HepG2 (cell line): ENCODE data around the gene MAPK8IP3. TPM values are rescaled to one million over a fixed set of nuclear protein-coding genes. Genes with fewer than 3 reads are reported as not detected.

Experiments
- AGO2 ChIP-seq: fragments of 200-400 bp; formaldehyde crosslinking; optimal IDR thresholded peaks from 2 replicates; pipeline ENCODE3; 2017; ENCODE audit warnings: mild to moderate bottlenecking, low read depth, low read length, moderate library complexity
- EHMT2 ChIP-seq: fragments of 200-600 bp; sonication (generic); IDR thresholded peaks from 2 replicates; pipeline ENCODE4 v1.7.0; 2017; ENCODE audit warnings: antibody characterized with exemption, low read depth, low read length, borderline replicate concordance
- GABPA ChIP-seq, 2 experiments: IDR thresholded peaks; 2 replicates each; pipeline ENCODE4 v1.6.1; 2011 to 2016; ENCODE audit warnings: low read depth in 2 of 2, low read length in 1 of 2, missing biosample characterization in 1 of 2, missing genetic modification characterization in 1 of 2
- HMG20A ChIP-seq: IDR thresholded peaks from 2 replicates; pipeline ENCODE4 v1.6.1; 2016; ENCODE audit warnings: borderline replicate concordance
- KDM2A ChIP-seq: sonication (generic); formaldehyde crosslinking; IDR thresholded peaks from 2 replicates; pipeline ENCODE4 v1.4.0; 2020; ENCODE audit warnings: low read depth, missing genetic modification reagents, borderline replicate concordance
- KMT2A ChIP-seq: sonication (generic); formaldehyde crosslinking; IDR thresholded peaks from 2 replicates; pipeline ENCODE4 v1.4.0; 2020; ENCODE audit warnings: missing genetic modification reagents
- LCORL ChIP-seq, 2 experiments: fragments of 450-650 bp in 1 of 2; sonication (generic) in 1 of 2; formaldehyde crosslinking in 1 of 2; IDR thresholded peaks; 2 replicates each; pipeline versions ENCODE4 v1.5.0 to v1.6.1; 2017 to 2020; ENCODE audit warnings: antibody characterized with exemption in 1 of 2, missing genetic modification reagents in 1 of 2
- PHF21A ChIP-seq: sonication (generic); formaldehyde crosslinking; IDR thresholded peaks from 2 replicates; pipeline ENCODE4 v1.5.0; 2020; ENCODE audit warnings: mild to moderate bottlenecking, missing genetic modification reagents
- PHF8 ChIP-seq: sonication (generic); formaldehyde crosslinking; IDR thresholded peaks from 2 replicates; pipeline ENCODE4 v1.5.0; 2020; ENCODE audit warnings: missing genetic modification reagents
- POLR2G ChIP-seq: fragments of 200-400 bp; formaldehyde crosslinking; IDR thresholded peaks from 2 replicates; pipeline ENCODE4 v1.6.1; 2018; ENCODE audit warnings: mild to moderate bottlenecking, low read depth, low read length, moderate library complexity
- TMF1 ChIP-seq: sonication (generic); formaldehyde crosslinking; IDR thresholded peaks from 2 replicates; pipeline ENCODE4 v1.8.1; 2022; ENCODE audit warnings: low read depth, missing genetic modification reagents
- ZNF234 ChIP-seq: sonication (generic); formaldehyde crosslinking; conservative IDR thresholded peaks from 2 replicates; pipeline ENCODE4 v1.5.1; 2020; ENCODE audit warnings: mild to moderate bottlenecking, missing genetic modification reagents
- ZNF777 ChIP-seq: sonication (generic); formaldehyde crosslinking; IDR thresholded peaks from 2 replicates; pipeline ENCODE4 v1.4.0; 2020; ENCODE audit warnings: missing genetic modification reagents
- polyA plus RNA-seq, 8 experiments: library from polyadenylated mRNA; depleted of rRNA in 3 of 8; stranded (reverse) in 7 of 8; unstranded in 1 of 8; fragments of >200 nt; fragmentation: Illumina TruSeq in 4 of 8; extraction: Trizol in 4 of 8; gene quantifications; 2 replicates each; pipeline versions ENCODE4 v1.2.1 to v1.2.3, GENCODE V29; 2011 to 2016; ENCODE audit warnings: low read depth in 4 of 8, missing spikeins in 1 of 8, mixed read lengths in 1 of 8; ENCODE audit not compliant: insufficient read depth in 1 of 8
- total RNA-seq, 5 experiments: library from RNA; depleted of rRNA; stranded (reverse); fragments of >200 nt; fragmentation: Illumina TruSeq; extraction: Trizol; gene quantifications; 2 replicates each; pipeline ENCODE4 v1.2.3, GENCODE V29; 2016; ENCODE audit warnings: low read depth in 1 of 5
- TF ChIP-seq, protein P1 (sequence below): sonication (generic); formaldehyde crosslinking; IDR thresholded peaks from 2 replicates; pipeline ENCODE4 v1.4.0; 2020; ENCODE audit warnings: low read depth, missing genetic modification reagents
- TF ChIP-seq, protein P2 (sequence below): IDR thresholded peaks from 2 replicates; pipeline ENCODE4 v1.6.1; 2012; ENCODE audit warnings: inconsistent platforms
- TF ChIP-seq, protein P3 (sequence below): sonication (generic); formaldehyde crosslinking; IDR thresholded peaks from 2 replicates; pipeline ENCODE4 v1.4.0; 2020; ENCODE audit warnings: mild to moderate bottlenecking, missing genetic modification reagents
- TF ChIP-seq, protein P4 (sequence below): sonication (generic); formaldehyde crosslinking; IDR thresholded peaks from 2 replicates; pipeline ENCODE4 v1.8.0; 2022; ENCODE audit warnings: low read depth, missing genetic modification reagents
- TF ChIP-seq, protein P5 (sequence below): sonication (generic); formaldehyde crosslinking; conservative IDR thresholded peaks from 2 replicates; pipeline ENCODE4 v1.5.0; 2020; ENCODE audit warnings: missing genetic modification reagents

The MAPK8IP3 gene
- total and polyA plus RNA-seq, 2 of the 13 experiments (the other 11 are each of a cell fraction or from before 2014, with no cell fraction given) = 25.1 to 41.7 TPM

DNA sequence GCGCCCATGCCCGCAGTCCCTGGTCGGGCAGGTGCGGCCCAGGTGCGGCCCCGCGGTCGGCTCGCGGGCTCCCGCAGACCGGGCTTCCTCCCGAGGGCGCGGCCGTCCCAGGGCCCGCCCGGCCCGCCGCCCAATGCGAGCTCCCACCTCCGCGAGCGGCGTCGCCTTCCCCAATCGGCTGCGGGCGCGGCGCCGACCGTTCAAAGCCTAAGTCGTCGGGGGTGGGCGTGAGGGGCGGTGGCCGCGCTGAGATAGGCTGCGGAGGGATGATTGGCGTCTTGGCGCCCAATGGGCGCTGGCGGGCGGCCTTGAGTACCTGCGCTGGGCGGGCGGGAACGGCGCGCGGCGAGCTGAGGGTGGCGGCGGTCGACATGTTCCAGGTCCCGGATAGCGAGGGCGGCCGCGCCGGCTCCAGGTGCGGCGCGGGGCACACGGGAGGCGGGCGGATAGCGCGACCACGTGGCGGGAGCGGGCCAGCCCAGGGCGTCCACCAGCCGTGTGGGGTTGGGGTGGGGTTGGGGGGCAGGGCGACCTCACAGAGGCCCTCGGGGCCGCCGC is 28.0 kb upstream of the MAPK8IP3 start, which contains the start of gene JPT2 (continued):
- TF ChIP-seq GABPA (IDR thresholded peaks at IDR 0.05; ENCODE audit: low read depth, low read length) (peak; percentile 34; the same call in 1 of the 2 replicates), GABPA (CRISPR knock-in tag; IDR thresholded peaks at IDR 0.05; ENCODE audit: low read depth) (no peak), KDM2A (CRISPR knock-in tag) (peak; percentile 83), LCORL (IDR thresholded peaks at IDR 0.05) (no peak), LCORL (CRISPR knock-in tag; IDR thresholded peaks at IDR 0.05) (no peak), AGO2 (peak; percentile 86), PHF21A (CRISPR knock-in tag) (0 out of 2 replicates have a peak, but pooled peaks have one; percentile 6), HMG20A (CRISPR knock-in tag) (no peak), TMF1 (0 out of 2 replicates have a peak, but pooled peaks have one; percentile 44), POLR2G (peak; percentile 83; the same call in 1 of the 2 replicates), ZNF234 (CRISPR knock-in tag) (0 out of 2 replicates have a peak, but pooled peaks have one; percentile 6), EHMT2 (no peak), PHF8 (CRISPR knock-in tag) (peak; percentile 53; the same call in 1 of the 2 replicates), ZNF777 (no peak; the same call in 1 of the 2 replicates), KMT2A (CRISPR knock-in tag) (peak; percentile 45; the same call in 1 of the 2 replicates)
- TF ChIP-seq, protein P1, sequence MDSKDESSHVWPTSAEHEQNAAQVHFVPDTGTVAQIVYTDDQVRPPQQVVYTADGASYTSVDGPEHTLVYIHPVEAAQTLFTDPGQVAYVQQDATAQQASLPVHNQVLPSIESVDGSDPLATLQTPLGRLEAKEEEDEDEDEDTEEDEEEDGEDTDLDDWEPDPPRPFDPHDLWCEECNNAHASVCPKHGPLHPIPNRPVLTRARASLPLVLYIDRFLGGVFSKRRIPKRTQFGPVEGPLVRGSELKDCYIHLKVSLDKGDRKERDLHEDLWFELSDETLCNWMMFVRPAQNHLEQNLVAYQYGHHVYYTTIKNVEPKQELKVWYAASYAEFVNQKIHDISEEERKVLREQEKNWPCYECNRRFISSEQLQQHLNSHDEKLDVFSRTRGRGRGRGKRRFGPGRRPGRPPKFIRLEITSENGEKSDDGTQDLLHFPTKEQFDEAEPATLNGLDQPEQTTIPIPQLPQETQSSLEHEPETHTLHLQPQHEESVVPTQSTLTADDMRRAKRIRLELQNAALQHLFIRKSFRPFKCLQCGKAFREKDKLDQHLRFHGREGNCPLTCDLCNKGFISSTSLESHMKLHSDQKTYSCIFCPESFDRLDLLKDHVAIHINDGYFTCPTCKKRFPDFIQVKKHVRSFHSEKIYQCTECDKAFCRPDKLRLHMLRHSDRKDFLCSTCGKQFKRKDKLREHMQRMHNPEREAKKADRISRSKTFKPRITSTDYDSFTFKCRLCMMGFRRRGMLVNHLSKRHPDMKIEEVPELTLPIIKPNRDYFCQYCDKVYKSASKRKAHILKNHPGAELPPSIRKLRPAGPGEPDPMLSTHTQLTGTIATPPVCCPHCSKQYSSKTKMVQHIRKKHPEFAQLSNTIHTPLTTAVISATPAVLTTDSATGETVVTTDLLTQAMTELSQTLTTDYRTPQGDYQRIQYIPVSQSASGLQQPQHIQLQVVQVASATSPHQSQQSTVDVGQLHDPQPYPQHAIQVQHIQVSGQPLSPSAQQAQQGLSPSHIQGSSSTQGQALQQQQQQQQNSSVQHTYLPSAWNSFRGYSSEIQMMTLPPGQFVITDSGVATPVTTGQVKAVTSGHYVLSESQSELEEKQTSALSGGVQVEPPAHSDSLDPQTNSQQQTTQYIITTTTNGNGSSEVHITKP (CRISPR knock-in tag) = no peak
- TF ChIP-seq, protein P2, sequence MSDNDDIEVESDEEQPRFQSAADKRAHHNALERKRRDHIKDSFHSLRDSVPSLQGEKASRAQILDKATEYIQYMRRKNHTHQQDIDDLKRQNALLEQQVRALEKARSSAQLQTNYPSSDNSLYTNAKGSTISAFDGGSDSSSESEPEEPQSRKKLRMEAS = peak; percentile 90; the same call in 1 of the 2 replicates
- TF ChIP-seq, protein P3, sequence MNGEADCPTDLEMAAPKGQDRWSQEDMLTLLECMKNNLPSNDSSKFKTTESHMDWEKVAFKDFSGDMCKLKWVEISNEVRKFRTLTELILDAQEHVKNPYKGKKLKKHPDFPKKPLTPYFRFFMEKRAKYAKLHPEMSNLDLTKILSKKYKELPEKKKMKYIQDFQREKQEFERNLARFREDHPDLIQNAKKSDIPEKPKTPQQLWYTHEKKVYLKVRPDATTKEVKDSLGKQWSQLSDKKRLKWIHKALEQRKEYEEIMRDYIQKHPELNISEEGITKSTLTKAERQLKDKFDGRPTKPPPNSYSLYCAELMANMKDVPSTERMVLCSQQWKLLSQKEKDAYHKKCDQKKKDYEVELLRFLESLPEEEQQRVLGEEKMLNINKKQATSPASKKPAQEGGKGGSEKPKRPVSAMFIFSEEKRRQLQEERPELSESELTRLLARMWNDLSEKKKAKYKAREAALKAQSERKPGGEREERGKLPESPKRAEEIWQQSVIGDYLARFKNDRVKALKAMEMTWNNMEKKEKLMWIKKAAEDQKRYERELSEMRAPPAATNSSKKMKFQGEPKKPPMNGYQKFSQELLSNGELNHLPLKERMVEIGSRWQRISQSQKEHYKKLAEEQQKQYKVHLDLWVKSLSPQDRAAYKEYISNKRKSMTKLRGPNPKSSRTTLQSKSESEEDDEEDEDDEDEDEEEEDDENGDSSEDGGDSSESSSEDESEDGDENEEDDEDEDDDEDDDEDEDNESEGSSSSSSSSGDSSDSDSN = 0 out of 2 replicates have a peak, but pooled peaks have one; percentile 64
- TF ChIP-seq, protein P4, sequence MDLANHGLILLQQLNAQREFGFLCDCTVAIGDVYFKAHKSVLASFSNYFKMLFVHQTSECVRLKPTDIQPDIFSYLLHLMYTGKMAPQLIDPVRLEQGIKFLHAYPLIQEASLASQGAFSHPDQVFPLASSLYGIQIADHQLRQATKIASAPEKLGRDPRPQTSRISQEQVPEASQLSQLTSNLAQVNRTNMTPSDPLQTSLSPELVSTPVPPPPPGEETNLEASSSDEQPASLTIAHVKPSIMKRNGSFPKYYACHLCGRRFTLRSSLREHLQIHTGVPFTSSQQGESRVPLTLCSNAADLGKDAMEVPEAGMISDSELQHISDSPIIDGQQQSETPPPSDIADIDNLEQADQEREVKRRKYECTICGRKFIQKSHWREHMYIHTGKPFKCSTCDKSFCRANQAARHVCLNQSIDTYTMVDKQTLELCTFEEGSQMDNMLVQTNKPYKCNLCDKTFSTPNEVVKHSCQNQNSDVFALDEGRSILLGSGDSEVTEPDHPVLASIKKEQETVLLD (CRISPR knock-in tag) = peak; percentile 50
- TF ChIP-seq, protein P5, sequence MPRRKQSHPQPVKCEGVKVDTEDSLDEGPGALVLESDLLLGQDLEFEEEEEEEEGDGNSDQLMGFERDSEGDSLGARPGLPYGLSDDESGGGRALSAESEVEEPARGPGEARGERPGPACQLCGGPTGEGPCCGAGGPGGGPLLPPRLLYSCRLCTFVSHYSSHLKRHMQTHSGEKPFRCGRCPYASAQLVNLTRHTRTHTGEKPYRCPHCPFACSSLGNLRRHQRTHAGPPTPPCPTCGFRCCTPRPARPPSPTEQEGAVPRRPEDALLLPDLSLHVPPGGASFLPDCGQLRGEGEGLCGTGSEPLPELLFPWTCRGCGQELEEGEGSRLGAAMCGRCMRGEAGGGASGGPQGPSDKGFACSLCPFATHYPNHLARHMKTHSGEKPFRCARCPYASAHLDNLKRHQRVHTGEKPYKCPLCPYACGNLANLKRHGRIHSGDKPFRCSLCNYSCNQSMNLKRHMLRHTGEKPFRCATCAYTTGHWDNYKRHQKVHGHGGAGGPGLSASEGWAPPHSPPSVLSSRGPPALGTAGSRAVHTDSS = no peak
